Measurements from ENCODE around the gene MYO18A. TPM values are rescaled to one million over a fixed set of nuclear protein-coding genes. Genes with fewer than 3 reads are reported as not detected.

Gene MYO18A
- total and polyA plus RNA-seq, 5 donors, result 206 to 312 (median 251) TPM

DNA sequence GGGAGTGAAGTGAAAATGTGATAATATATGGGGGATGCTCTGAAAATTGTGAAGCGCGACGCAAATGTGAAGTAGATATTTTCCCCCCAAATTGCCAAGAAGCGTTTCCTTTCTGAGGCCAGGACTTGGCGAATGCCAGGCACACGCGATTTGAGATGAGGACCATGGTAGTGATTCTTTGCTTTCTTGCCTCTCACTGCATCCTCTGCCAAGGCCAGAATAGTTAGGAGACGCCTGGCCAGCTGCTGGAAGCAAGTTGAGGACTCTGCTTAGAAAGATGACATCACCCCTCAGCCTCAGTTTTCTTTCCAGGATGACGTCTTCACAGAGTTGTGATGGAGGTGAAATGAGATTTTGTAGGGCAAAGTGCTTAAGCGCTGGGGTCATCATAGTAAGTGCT, 111.4 kb downstream of the MYO18A start:
- Histone ChIP-seq H3K27ac (ENCODE audit: low read length) (no peak overlapping the region), H3K4me1 (ENCODE audit: control insufficient read depth, insufficient read depth, low read length) (peaks cover 6% of the 10 kb centered on the region), H3K9me3 (ENCODE audit: control insufficient read depth, low read length) (no peaks in the 10 kb centered on the region), H3K4me3 (ENCODE audit: low read length) (no peak overlapping the region), H3K27me3 (ENCODE audit: control insufficient read depth, insufficient read depth) (no peaks in the 10 kb centered on the region)
- no peak for ATAC-seq
- WGBS, result 58% methylated on average over 10 of the region's 10 CpGs
- no peak for DNase-seq
- intact Hi-C loops (cut with DNase I), result no loop called here

- WGBS, result 77% methylated on average over 7 of the region's 7 CpGs
- ATAC-seq (no peak), DNase-seq (no peak)
- no peaks in the 10 kb centered on the region for H3K9me3 ChIP-seq (ENCODE audit: control insufficient read depth, low read length)
- no peak overlapping the region for H3K4me3 ChIP-seq (ENCODE audit: low read length)
- no peaks in the 10 kb centered on the region for H3K27me3 ChIP-seq (ENCODE audit: control insufficient read depth, insufficient read depth)
- H3K27ac ChIP-seq (ENCODE audit: low read length), result no peak overlapping the region
- H3K4me1 ChIP-seq (ENCODE audit: control insufficient read depth, insufficient read depth, low read length), result peaks cover 6% of the 10 kb centered on the region
- intact Hi-C loops (cut with DNase I), result no loop called here
Measured at GRCh38 chr17:29066606-29067005, 113.6 kb downstream of the MYO18A start.

GRCh38 chr17:29066047-29066446, 114.2 kb downstream of the MYO18A start:
- Histone ChIP-seq H3K4me3 (ENCODE audit: low read length) (no peak overlapping the region), H3K27me3 (ENCODE audit: control insufficient read depth, insufficient read depth) (no peaks in the 10 kb centered on the region), H3K27ac (ENCODE audit: low read length) (no peak overlapping the region), H3K9me3 (ENCODE audit: control insufficient read depth, low read length) (no peaks in the 10 kb centered on the region), H3K4me1 (ENCODE audit: control insufficient read depth, insufficient read depth, low read length) (peaks cover 4% of the 10 kb centered on the region)
- ATAC-seq (no peak), DNase-seq (no peak)
- intact Hi-C loops (cut with DNase I), result no loop called here
- WGBS, result 92% methylated on average over 7 of the region's 7 CpGs

DNA sequence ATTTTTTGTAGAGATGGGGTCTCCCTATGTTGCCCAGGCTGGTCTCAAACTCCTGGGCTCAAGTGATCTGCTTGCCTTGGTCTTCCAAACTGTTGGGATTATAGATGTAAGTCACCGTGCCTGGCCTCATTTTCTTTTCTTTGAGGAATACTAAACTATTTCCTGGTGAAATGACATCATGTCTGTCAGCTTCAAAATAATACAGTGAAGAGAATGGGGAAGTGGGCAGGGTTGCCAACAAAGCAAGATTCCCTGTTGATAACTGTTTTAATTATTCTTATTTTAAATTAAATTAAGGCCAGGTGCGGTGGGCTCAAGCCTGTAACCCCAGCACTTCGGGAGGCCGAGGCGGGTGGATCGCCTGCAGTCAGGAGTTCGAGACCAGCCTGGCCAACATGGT, 116.2 kb downstream of the MYO18A start:
- no peak for ATAC-seq
- Histone ChIP-seq H3K9me3 (ENCODE audit: control insufficient read depth, low read length) (no peaks in the 10 kb centered on the region), H3K4me1 (ENCODE audit: control insufficient read depth, insufficient read depth, low read length) (no peaks in the 10 kb centered on the region), H3K4me3 (ENCODE audit: low read length) (no peak overlapping the region), H3K27me3 (ENCODE audit: control insufficient read depth, insufficient read depth) (no peaks in the 10 kb centered on the region), H3K27ac (ENCODE audit: low read length) (no peak overlapping the region)
- DNase-seq, result no peak
- 81% methylated on average over 7 of the region's 7 CpGs for WGBS
- intact Hi-C loops (cut with DNase I), result no loop called here

- intact Hi-C loops (cut with DNase I), result no loop called here
- no peak for DNase-seq
- no peak overlapping the region for H3K27ac ChIP-seq (ENCODE audit: low read length)
- ATAC-seq, result no peak
- H3K4me3 ChIP-seq (ENCODE audit: low read length), result no peak overlapping the region
- WGBS, result 93% methylated on average over 9 of the region's 9 CpGs
- no peaks in the 10 kb centered on the region for H3K9me3 ChIP-seq (ENCODE audit: control insufficient read depth, low read length)
- H3K27me3 ChIP-seq (ENCODE audit: control insufficient read depth, insufficient read depth), result no peaks in the 10 kb centered on the region
- no peaks in the 10 kb centered on the region for H3K4me1 ChIP-seq (ENCODE audit: control insufficient read depth, insufficient read depth, low read length)
Measured at GRCh38 chr17:29062215-29062614, 118.0 kb downstream of the MYO18A start.

DNA sequence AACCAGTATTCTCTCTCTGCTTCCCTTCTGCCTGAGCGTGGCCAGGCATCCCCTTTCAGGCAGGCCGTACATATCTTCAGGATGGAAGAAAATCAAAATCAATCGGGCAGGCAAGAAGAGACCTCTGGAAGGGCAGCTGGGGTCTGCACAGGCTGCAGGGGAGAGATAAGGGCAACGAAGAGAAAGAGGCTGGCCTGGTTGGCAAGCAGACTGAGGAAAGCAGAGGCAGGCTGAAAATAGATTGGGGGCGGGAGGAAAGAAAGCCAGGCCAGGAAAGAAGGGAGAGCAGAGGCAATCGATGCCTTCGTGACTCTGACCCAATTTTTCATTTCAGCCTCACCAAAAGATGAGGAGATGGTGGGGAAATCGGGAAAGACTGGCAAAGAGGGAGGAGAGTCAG, 119.2 kb downstream of the MYO18A start:
- H3K9me3 ChIP-seq (ENCODE audit: control insufficient read depth, low read length), result no peaks in the 10 kb centered on the region
- no peaks in the 10 kb centered on the region for H3K27me3 ChIP-seq (ENCODE audit: control insufficient read depth, insufficient read depth)
- WGBS, result 27% methylated on average over 8 of the region's 8 CpGs
- DNase-seq (no peak), ATAC-seq (peak; percentile 45 to 49)
- H3K4me1 ChIP-seq (ENCODE audit: control insufficient read depth, insufficient read depth, low read length), result no peaks in the 10 kb centered on the region
- intact Hi-C loops (cut with DNase I), result no loop called here
- no peak overlapping the region for H3K4me3 ChIP-seq (ENCODE audit: low read length)
- no peak overlapping the region for H3K27ac ChIP-seq (ENCODE audit: low read length)

GRCh38 chr17:29060475-29060874, 119.7 kb downstream of the MYO18A start:
- ATAC-seq, result peak; percentile 21 to 47
- intact Hi-C loops (cut with DNase I), result no loop called here
- WGBS, result 32% methylated on average over 6 of the region's 6 CpGs
- Histone ChIP-seq H3K27me3 (ENCODE audit: control insufficient read depth, insufficient read depth) (no peaks in the 10 kb centered on the region), H3K9me3 (ENCODE audit: control insufficient read depth, low read length) (no peaks in the 10 kb centered on the region), H3K4me3 (ENCODE audit: low read length) (no peak overlapping the region), H3K4me1 (ENCODE audit: control insufficient read depth, insufficient read depth, low read length) (no peaks in the 10 kb centered on the region), H3K27ac (ENCODE audit: low read length) (no peak overlapping the region)
- no peak for DNase-seq

DNA sequence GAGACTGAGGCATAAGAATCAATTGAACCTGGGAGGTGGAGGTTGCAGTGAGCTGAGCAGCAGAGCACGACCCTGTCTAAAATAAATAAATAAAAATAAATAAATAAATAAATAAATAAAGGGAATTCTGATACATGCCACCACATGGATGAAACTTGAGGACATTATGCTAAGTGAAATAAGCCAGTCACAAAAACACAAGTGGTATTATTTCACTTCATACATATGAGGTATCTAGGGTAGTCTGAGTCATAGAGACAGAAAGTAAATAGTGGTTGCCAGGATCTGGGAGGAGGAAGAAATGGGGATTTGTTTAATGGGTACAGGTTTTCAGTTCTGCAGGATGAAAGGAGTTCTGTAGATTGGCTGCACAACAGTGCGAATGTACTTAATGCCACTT, 120.9 kb downstream of the MYO18A start:
- H3K4me3 ChIP-seq (ENCODE audit: low read length), result no peak overlapping the region
- H3K9me3 ChIP-seq (ENCODE audit: control insufficient read depth, low read length), result no peaks in the 10 kb centered on the region
- no peak overlapping the region for H3K27ac ChIP-seq (ENCODE audit: low read length)
- intact Hi-C loops (cut with DNase I), result no loop called here
- ATAC-seq, result no peak
- no peaks in the 10 kb centered on the region for H3K27me3 ChIP-seq (ENCODE audit: control insufficient read depth, insufficient read depth)
- no peaks in the 10 kb centered on the region for H3K4me1 ChIP-seq (ENCODE audit: control insufficient read depth, insufficient read depth, low read length)
- 88% methylated on average over 2 of the region's 2 CpGs for WGBS
- no peak for DNase-seq

DNA sequence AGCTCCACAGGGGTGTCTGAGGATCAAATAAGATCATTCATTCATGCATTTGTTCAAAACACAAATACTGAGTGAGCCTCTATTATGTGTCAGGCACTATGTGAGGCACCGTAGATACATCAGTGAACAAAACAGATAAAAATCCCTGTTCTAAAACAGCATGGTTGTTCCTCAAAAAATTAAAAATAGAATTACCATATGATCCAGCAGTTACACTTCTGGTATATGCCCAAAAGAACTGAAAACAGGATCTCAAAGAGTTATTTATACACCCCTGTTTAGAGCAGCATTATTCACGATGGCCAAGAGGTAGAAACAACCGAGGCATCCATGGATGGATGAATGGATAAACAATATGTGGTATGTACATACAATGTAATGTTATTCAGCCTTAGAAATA, 121.8 kb downstream of the MYO18A start:
- 86% methylated on average over 3 of the region's 3 CpGs for WGBS

GRCh38 chr17:29057361-29057760, 122.8 kb downstream of the MYO18A start:
- Histone ChIP-seq H3K27me3 (ENCODE audit: control insufficient read depth, insufficient read depth) (no peaks in the 10 kb centered on the region), H3K4me3 (ENCODE audit: low read length) (no peak overlapping the region), H3K4me1 (ENCODE audit: control insufficient read depth, insufficient read depth, low read length) (no peaks in the 10 kb centered on the region), H3K9me3 (ENCODE audit: control insufficient read depth, low read length) (no peaks in the 10 kb centered on the region), H3K27ac (ENCODE audit: low read length) (no peak overlapping the region)
- DNase-seq (no peak), ATAC-seq (no peak)
- WGBS, result 66% methylated on average over 4 of the region's 4 CpGs
- intact Hi-C loops (cut with DNase I), result no loop called here

More for the DNA sequence above, 121.8 kb downstream of the MYO18A start:
- ATAC-seq (no peak), DNase-seq (no peak)
- intact Hi-C loops (cut with DNase I), result no loop called here
- Histone ChIP-seq H3K4me1 (ENCODE audit: control insufficient read depth, insufficient read depth, low read length) (no peaks in the 10 kb centered on the region), H3K27ac (ENCODE audit: low read length) (no peak overlapping the region), H3K4me3 (ENCODE audit: low read length) (no peak overlapping the region), H3K9me3 (ENCODE audit: control insufficient read depth, low read length) (no peaks in the 10 kb centered on the region), H3K27me3 (ENCODE audit: control insufficient read depth, insufficient read depth) (no peaks in the 10 kb centered on the region)

GRCh38 chr17:29054835-29055234, 125.4 kb downstream of the MYO18A start:
- WGBS, result 79% methylated on average over 10 of the region's 10 CpGs
- no peak overlapping the region for H3K27ac ChIP-seq (ENCODE audit: low read length)
- no peaks in the 10 kb centered on the region for H3K9me3 ChIP-seq (ENCODE audit: control insufficient read depth, low read length)
- no peak overlapping the region for H3K4me3 ChIP-seq (ENCODE audit: low read length)
- no peak for ATAC-seq
- no peaks in the 10 kb centered on the region for H3K27me3 ChIP-seq (ENCODE audit: control insufficient read depth, insufficient read depth)
- no peaks in the 10 kb centered on the region for H3K4me1 ChIP-seq (ENCODE audit: control insufficient read depth, insufficient read depth, low read length)
- no peak for DNase-seq
- intact Hi-C loops (cut with DNase I), result no loop called here

DNA sequence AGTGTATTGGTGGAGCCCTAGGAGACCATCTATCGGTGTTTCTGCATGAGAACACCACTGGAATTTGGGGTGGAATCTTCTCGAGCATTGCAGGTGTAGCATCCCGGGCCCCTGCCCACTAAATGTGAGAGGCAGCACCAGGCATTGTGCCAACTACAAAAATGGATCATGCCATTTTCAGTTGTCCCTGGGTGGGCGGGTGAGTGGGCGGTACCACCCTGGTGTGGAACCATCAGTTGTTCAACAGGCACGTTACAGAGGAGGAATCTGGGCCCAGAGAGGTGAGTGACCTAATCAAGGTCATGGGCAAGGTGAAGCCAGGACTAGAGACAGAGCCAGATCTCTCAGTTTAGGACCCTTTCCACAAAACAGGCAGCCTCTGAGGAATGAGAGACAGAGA, 128.5 kb downstream of the MYO18A start:
- ATAC-seq (no peak), DNase-seq (no peak)
- H3K4me1 ChIP-seq (ENCODE audit: control insufficient read depth, insufficient read depth, low read length), result no peaks in the 10 kb centered on the region
- no peaks in the 10 kb centered on the region for H3K9me3 ChIP-seq (ENCODE audit: control insufficient read depth, low read length)
- WGBS, result 78% methylated on average over 6 of the region's 6 CpGs
- H3K4me3 ChIP-seq (ENCODE audit: low read length), result no peak overlapping the region
- no peaks in the 10 kb centered on the region for H3K27me3 ChIP-seq (ENCODE audit: control insufficient read depth, insufficient read depth)
- intact Hi-C loops (cut with DNase I), result no loop called here
- no peak overlapping the region for H3K27ac ChIP-seq (ENCODE audit: low read length)

Data from right cardiac atrium (tissue), 5 donors.